Subcutaneous adipose tissue (tissue), 4 donors: ENCODE measurements around the gene SLC41A2. TPM values are rescaled to one million over a fixed set of nuclear protein-coding genes. Genes with fewer than 3 reads are reported as not detected.

Experiments
- total RNA-seq, 4 donors: library from RNA; depleted of rRNA; stranded (reverse); fragments of >200 nt; gene quantifications; one replicate each; pipeline ENCODE4 v1.1.0, GENCODE V29; 2016
- TF ChIP-seq, protein P1 (sequence below): fragments of 450-650 bp; IDR thresholded peaks from one replicate; pipeline ENCODE4 v1.5.1; 2016; ENCODE audit warnings: low read depth, mild to moderate bottlenecking, control low read depth, antibody characterized with exemption, moderate library complexity

Gene SLC41A2, protein sequence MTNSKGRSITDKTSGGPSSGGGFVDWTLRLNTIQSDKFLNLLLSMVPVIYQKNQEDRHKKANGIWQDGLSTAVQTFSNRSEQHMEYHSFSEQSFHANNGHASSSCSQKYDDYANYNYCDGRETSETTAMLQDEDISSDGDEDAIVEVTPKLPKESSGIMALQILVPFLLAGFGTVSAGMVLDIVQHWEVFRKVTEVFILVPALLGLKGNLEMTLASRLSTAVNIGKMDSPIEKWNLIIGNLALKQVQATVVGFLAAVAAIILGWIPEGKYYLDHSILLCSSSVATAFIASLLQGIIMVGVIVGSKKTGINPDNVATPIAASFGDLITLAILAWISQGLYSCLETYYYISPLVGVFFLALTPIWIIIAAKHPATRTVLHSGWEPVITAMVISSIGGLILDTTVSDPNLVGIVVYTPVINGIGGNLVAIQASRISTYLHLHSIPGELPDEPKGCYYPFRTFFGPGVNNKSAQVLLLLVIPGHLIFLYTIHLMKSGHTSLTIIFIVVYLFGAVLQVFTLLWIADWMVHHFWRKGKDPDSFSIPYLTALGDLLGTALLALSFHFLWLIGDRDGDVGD
- 10 to 100 TPM; 18.5 to 65.8 (median 36.4) TPM for total RNA-seq

DNA sequence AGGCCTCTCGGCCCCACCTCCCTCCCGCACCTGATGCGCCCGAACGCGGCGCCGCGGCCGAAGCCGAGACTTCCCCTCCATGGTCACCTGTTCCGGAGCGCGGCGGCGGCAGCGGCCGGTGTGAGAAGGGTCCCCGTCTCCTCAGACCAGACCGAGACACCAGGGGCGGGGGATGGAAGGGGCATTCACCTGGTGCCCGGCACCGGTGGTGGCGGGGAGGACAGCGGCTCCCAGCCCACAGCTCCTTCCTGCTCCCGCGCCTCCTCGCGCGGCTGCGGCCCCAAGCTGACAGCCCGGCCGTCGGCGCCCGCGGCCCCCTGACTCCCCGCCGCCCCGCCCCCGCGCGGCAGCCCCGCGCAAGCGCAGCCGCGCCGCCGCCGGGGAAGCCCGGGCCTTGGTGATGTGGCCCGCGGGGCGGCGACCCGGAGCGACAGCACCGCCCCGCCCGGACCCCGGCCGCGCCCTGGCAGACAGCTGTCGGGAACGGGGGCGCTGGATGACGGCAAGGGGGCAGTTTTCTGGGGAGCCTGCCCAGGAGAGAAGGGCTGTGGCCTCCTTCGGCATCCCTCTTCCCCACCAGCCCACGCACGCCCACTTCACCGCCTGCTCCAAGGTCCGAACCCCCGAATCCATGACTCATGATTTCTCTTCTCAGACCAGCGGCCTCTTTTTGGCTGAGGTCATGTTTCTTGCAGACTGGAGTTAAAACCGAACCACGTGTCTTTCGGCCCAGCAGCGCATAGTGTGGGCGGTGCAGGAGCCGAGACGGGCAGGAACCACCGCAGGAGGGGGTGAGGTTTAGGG lies at the start of gene SLC41A2:
Gene SLC41A2, minus strand, starts transcription at position 290 of the 804 bp plus-strand sequence. CDS start 29,763 bp downstream, outside the sequence.
- TF ChIP-seq, protein P1, sequence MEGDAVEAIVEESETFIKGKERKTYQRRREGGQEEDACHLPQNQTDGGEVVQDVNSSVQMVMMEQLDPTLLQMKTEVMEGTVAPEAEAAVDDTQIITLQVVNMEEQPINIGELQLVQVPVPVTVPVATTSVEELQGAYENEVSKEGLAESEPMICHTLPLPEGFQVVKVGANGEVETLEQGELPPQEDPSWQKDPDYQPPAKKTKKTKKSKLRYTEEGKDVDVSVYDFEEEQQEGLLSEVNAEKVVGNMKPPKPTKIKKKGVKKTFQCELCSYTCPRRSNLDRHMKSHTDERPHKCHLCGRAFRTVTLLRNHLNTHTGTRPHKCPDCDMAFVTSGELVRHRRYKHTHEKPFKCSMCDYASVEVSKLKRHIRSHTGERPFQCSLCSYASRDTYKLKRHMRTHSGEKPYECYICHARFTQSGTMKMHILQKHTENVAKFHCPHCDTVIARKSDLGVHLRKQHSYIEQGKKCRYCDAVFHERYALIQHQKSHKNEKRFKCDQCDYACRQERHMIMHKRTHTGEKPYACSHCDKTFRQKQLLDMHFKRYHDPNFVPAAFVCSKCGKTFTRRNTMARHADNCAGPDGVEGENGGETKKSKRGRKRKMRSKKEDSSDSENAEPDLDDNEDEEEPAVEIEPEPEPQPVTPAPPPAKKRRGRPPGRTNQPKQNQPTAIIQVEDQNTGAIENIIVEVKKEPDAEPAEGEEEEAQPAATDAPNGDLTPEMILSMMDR: no peak

DNA sequence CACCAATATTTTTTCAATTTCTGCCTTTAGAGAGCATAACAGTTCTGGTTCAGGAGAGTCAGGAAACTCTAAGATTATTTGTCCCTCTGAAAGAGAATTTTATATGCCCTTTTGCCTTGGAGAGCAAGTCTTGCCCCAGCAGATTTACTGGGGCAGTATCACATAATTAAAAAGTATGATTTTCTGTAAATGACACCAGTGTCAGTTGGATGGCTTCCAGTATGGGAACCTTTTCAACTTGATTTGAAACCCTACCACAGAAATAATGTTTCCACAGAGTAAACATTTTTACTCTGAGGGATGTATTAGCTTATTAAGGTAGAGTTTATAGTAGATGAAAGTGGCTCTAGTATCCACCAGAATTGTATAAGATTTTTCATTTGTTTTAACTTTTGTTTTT lies 43.4 kb upstream of the SLC41A2 start:
- TF ChIP-seq, protein P1: no peak

DNA sequence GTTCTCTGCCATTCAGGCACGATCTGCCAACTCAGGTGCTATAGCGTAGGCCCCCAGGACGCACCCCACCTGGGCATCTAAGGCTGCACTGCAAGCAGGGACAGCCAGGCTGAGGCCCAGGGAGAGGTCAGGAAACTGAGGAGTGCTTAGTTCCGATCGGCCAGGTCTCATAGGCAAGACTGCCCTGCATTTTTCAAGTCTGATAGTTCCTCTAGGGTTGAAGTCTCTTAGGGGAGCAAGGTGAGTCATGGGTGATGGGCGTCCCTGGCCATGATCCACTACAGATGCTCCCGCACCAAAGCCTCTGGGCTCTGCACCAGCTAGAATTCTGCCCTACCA lies 41.2 kb upstream of the SLC41A2 start:
- TF ChIP-seq, protein P1: no peak

DNA sequence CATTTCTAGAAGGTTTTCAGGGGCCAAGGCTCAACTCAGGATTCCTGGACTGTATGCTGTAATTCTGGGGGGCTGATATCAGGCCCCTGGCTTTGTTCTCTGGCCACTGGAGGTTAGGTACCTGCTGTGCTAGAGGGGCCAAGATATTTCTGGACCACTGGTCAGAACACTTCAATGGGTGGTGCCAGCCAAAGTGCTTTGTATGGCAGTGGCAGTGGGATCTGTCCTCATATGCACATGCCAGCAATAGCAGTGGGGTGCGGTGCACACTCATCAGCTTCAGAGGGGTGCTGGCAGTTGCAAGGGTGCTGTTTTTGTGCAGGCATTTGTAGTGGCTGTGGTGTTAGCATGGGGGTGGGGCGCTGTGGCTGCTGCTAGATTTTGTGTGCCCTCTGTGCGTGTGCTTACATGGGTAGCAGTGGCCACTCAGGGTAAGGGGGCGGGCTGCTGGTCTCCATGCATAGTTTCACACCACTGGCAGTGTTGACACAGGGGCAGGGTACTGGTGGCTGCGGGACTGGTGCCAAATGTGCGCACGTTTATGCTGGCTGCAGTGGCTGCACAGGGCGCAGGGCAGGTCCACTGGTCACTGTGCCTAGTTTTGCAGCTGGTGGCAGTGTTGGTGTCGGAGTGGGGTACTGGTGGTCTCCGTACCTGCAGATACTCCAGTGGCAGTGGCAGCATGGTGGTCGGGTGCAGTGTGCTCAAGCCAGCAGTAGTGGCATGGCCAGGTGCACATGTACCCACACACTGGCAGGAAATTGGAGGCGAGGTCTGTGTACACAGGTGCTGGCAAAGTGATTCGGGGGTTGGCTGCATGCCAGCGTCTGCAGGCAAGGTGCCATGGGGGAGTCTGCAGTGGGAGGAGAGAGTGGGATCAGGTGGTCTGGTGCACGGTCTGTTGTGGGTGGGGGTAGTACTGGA lies 40.6 kb upstream of the SLC41A2 start:
- TF ChIP-seq, protein P1: no peak

DNA sequence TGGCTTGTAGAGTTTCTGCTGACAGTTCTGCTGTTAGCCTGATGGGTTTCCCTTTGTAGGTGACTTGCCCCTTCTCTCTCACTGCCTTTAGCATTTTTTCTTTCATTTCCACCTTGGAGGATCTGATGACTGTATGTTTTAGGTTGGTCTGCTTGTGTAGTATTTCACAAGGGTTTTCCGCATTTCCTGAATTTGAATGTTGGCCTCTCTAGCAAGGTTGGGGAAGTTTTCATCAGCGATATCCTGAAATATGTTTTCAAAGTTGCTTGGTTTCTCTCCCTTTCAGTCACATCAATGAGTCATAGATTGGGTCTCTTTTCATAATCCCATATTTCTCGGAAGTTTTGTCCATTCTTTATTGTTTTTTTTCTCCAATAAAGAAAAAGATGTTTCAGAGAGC lies 39.5 kb upstream of the SLC41A2 start:
- TF ChIP-seq, protein P1: no peak

DNA sequence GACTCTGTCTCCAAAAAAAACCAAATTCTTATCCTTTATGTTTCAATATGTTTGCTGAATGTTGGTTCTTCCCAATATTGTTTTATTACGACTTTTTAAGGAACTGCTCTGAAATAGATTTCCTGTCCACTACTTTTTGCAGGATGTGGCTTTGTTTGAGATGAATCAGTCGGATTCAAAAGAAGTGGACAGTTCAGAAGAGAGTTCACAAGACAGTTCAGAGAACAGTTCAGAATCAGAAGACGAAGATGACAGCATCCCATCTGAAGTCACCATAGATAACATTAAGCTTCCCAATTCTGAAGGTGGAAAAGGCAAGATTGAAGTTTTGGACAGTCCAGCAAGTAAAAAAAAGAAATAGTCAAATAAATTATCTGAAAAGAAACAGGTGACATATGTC lies 36.2 kb upstream of the SLC41A2 start:
- TF ChIP-seq, protein P1: no peak
